ENCODE measurements around the gene SLC4A8. TPM values are rescaled to one million over a fixed set of nuclear protein-coding genes. Genes with fewer than 3 reads are reported as not detected.

SLC4A8 gene
- polyA plus RNA-seq, 1 donor (not counting 4 experiments of a cell fraction or from before 2014, with no cell fraction given) = 2.3 TPM

- no peaks in the 10 kb centered on the region for H3K79me2 ChIP-seq (ENCODE audit: control insufficient read depth, insufficient read depth, low read length)
- dilution Hi-C loops (cut with MboI; ENCODE audit: extremely low pct_ligation_motif_present, low sequenced_read_pairs) = no loop called here
- FAIRE-seq (peak; percentile 55), DNase-seq (ENCODE audit: low read depth, low spot score) (no peak)
- TF ChIP-seq EZH2 (IDR thresholded peaks at IDR 0.05; ENCODE audit: low read length) (no peak), CTCF (optimal IDR thresholded peaks at IDR 0.05 in 1 of 3, IDR thresholded peaks at IDR 0.05 in 1 of 3, conservative IDR thresholded peaks at IDR 0.05 in 1 of 3; ENCODE audit: extremely low read depth in 1 of 3, insufficient read depth in 2 of 3, low read length in 3 of 3) (no peak)
- H3K4me3 ChIP-seq (ENCODE audit: control insufficient read depth in 2 of 3, extremely low read depth in 1 of 3, insufficient read depth in 2 of 3, low read depth in 1 of 3, low read length in 3 of 3) = no peak overlapping the region
- H3K36me3 ChIP-seq (ENCODE audit: control insufficient read depth in 2 of 2, extremely low read depth in 1 of 2, insufficient read depth in 2 of 2, low read length in 2 of 2) = no peaks in the 10 kb centered on the region
- peaks cover 7% of the 10 kb centered on the region for H3K4me1 ChIP-seq (ENCODE audit: control insufficient read depth, extremely low read depth, insufficient read depth, low read length)
- no peaks in the 10 kb centered on the region for H3K27me3 ChIP-seq (ENCODE audit: control insufficient read depth, extremely low read depth, insufficient read depth, low read length)
- no peak overlapping the region for H3K27ac ChIP-seq (ENCODE audit: control insufficient read depth, insufficient read depth, low read length)
- H3K4me2 ChIP-seq (ENCODE audit: control insufficient read depth, extremely low read depth, insufficient read depth, low read depth, low read length) = no peak overlapping the region
- H4K20me1 ChIP-seq (ENCODE audit: control insufficient read depth, extremely low read depth, insufficient read depth, low read length) = no peaks in the 10 kb centered on the region
- no peak overlapping the region for H3K9ac ChIP-seq (ENCODE audit: control insufficient read depth, extremely low read depth, insufficient read depth, low read length)
- H2AFZ ChIP-seq (ENCODE audit: control insufficient read depth, low read length) = no peak overlapping the region
- no peaks in the 10 kb centered on the region for H3K9me1 ChIP-seq (ENCODE audit: control insufficient read depth, extremely low read depth, insufficient read depth, low read length)
- no peaks in the 10 kb centered on the region for H3K9me3 ChIP-seq (ENCODE audit: control insufficient read depth, low read depth, low read length)
These were observed 24.1 kb downstream of the SLC4A8 start for GRCh38 chr12:51448618-51449256.

GRCh38 chr12:51449580-51450246 is 25.1 kb downstream of the SLC4A8 start:
- H3K9me3 ChIP-seq (ENCODE audit: control insufficient read depth, low read depth, low read length) = no peaks in the 10 kb centered on the region
- H3K9me1 ChIP-seq (ENCODE audit: control insufficient read depth, extremely low read depth, insufficient read depth, low read length) = no peaks in the 10 kb centered on the region
- H3K4me2 ChIP-seq (ENCODE audit: control insufficient read depth, extremely low read depth, insufficient read depth, low read depth, low read length) = no peak overlapping the region
- FAIRE-seq = peak; percentile 71
- dilution Hi-C loops (cut with MboI; ENCODE audit: extremely low pct_ligation_motif_present, low sequenced_read_pairs) = no loop called here
- H2AFZ ChIP-seq (ENCODE audit: control insufficient read depth, low read length) = no peak overlapping the region
- TF ChIP-seq CTCF (optimal IDR thresholded peaks at IDR 0.05 in 1 of 3, IDR thresholded peaks at IDR 0.05 in 1 of 3, conservative IDR thresholded peaks at IDR 0.05 in 1 of 3; ENCODE audit: extremely low read depth in 1 of 3, insufficient read depth in 2 of 3, low read length in 3 of 3) = no peak
- no peak for TF ChIP-seq EZH2 (IDR thresholded peaks at IDR 0.05; ENCODE audit: low read length)
- H3K4me1 ChIP-seq (ENCODE audit: control insufficient read depth, extremely low read depth, insufficient read depth, low read length) = peaks cover 7% of the 10 kb centered on the region
- H3K36me3 ChIP-seq (ENCODE audit: control insufficient read depth in 2 of 2, extremely low read depth in 1 of 2, insufficient read depth in 2 of 2, low read length in 2 of 2) = no peaks in the 10 kb centered on the region
- no peaks in the 10 kb centered on the region for H3K27me3 ChIP-seq (ENCODE audit: control insufficient read depth, extremely low read depth, insufficient read depth, low read length)
- no peak overlapping the region for H3K9ac ChIP-seq (ENCODE audit: control insufficient read depth, extremely low read depth, insufficient read depth, low read length)
- no peaks in the 10 kb centered on the region for H3K79me2 ChIP-seq (ENCODE audit: control insufficient read depth, insufficient read depth, low read length)
- no peak overlapping the region for H3K4me3 ChIP-seq (ENCODE audit: control insufficient read depth in 2 of 3, extremely low read depth in 1 of 3, insufficient read depth in 2 of 3, low read depth in 1 of 3, low read length in 3 of 3)
- no peaks in the 10 kb centered on the region for H4K20me1 ChIP-seq (ENCODE audit: control insufficient read depth, extremely low read depth, insufficient read depth, low read length)
- no peak for DNase-seq (ENCODE audit: low read depth, low spot score)
- H3K27ac ChIP-seq (ENCODE audit: control insufficient read depth, insufficient read depth, low read length) = no peak overlapping the region
